PC-3 (cell line): ENCODE measurements around the gene SDSL. TPM values are rescaled to one million over a fixed set of nuclear protein-coding genes. Genes with fewer than 3 reads are reported as not detected.
A peak's percentile ranks its signal among the peaks of the same experiment; 100 is the strongest.

Experiments
- ATAC-seq: fragments of 200-7000 bp; cut with Tn5 transposase; 2 replicates; pipeline ENCODE4 v1.9.1; 2020; ENCODE audit warnings: mild to moderate bottlenecking, moderate library complexity
- BruUV-seq: library from RNA; stranded (reverse); fragments of 400-500 nt; replicated peaks from 2 replicates; lab custom pipeline; 2021; lab: Mats Ljungman, UMichigan
- CTCF ChIA-PET: fragments of 300-600 bp; sonication (Branson Sonifier 250); formaldehyde crosslinking; loops from one replicate; lab custom pipeline; 2022; ENCODE audit warnings: antibody characterized with exemption; lab: Charles Lee
- POLR2A ChIA-PET: fragments of 300-600 bp; sonication (Branson Sonifier 250); formaldehyde crosslinking; loops from one replicate; lab custom pipeline; 2022; ENCODE audit warnings: antibody characterized with exemption; ENCODE audit not compliant: unreplicated experiment; lab: Charles Lee
- DNase-seq: peaks from one replicate; pipeline ENCODE4 v3.0.0-alpha.2; 2015
- H2AFZ ChIP-seq: fragments of 300-600 bp; sonication (generic); 2 replicates; pipeline ENCODE4 v1.6.0; 2016; ENCODE audit warnings: antibody characterized with exemption, low read length
- H3F3A ChIP-seq: fragments of 300-600 bp; sonication (generic); one replicate; pipeline ENCODE4 v1.6.0; 2017; ENCODE audit warnings: antibody characterized with exemption, low read length, control low read depth, mild to moderate bottlenecking; ENCODE audit not compliant: unreplicated experiment
- H3K27ac ChIP-seq: fragments of 300-600 bp; sonication (generic); 2 replicates; pipeline ENCODE4 v1.5.1; 2016; ENCODE audit warnings: mild to moderate bottlenecking, low read length
- H3K27me3 ChIP-seq: fragments of 300-600 bp; sonication (generic); 2 replicates; pipeline ENCODE4 v1.6.1; 2016; ENCODE audit warnings: low read length, mixed read lengths
- H3K36me3 ChIP-seq: fragments of 300-600 bp; sonication (generic); 2 replicates; pipeline ENCODE4 v1.6.1; 2016; ENCODE audit warnings: low read depth, mixed run types, low read length, mixed read lengths
- H3K4me1 ChIP-seq: fragments of 300-600 bp; sonication (generic); 2 replicates; pipeline ENCODE4 v1.5.1; 2016; ENCODE audit warnings: low read length; ENCODE audit not compliant: insufficient read depth
- H3K4me2 ChIP-seq: fragments of 300-600 bp; sonication (generic); 2 replicates; pipeline ENCODE4 v1.6.0; 2016; ENCODE audit warnings: low read length
- H3K4me3 ChIP-seq: fragments of 300-600 bp; sonication (generic); 2 replicates; pipeline ENCODE4 v1.5.1; 2016; ENCODE audit warnings: mild to moderate bottlenecking, low read length, mixed read lengths
- H3K79me2 ChIP-seq: fragments of 300-600 bp; sonication (generic); 2 replicates; pipeline ENCODE4 v1.6.1; 2017; ENCODE audit warnings: low read length, mixed read lengths
- H3K9ac ChIP-seq: fragments of 300-600 bp; sonication (generic); 2 replicates; pipeline ENCODE4 v1.6.0; 2016; ENCODE audit warnings: mild to moderate bottlenecking, low read length
- H3K9me2 ChIP-seq: fragments of 300-600 bp; sonication (generic); replicated peaks from 2 replicates; pipeline ENCODE4 v1.6.1; 2016; ENCODE audit warnings: mixed run types, low read length, mixed read lengths
- H3K9me3 ChIP-seq: fragments of 300-600 bp; sonication (generic); 2 replicates; pipeline ENCODE4 v1.6.1; 2016; ENCODE audit warnings: low read length, mixed read lengths
- H4K20me1 ChIP-seq: fragments of 300-600 bp; sonication (generic); 2 replicates; pipeline ENCODE4 v1.6.1; 2016; ENCODE audit warnings: low read length, mixed read lengths
- CTCF ChIP-seq: fragments of 300-600 bp; sonication (generic); conservative IDR thresholded peaks from 2 replicates; pipeline ENCODE4 v1.5.1; 2017; ENCODE audit warnings: antibody characterized with exemption, low read depth, mild to moderate bottlenecking, low read length
- EZH2 ChIP-seq: fragments of 300-600 bp; sonication (generic); IDR thresholded peaks from one replicate; pipeline ENCODE4 v1.6.1; 2017; ENCODE audit warnings: antibody characterized with exemption, mild to moderate bottlenecking, low read length; ENCODE audit not compliant: unreplicated experiment
- EZH2phosphoT487 ChIP-seq: fragments of 300-600 bp; sonication (generic); IDR thresholded peaks from 2 replicates; pipeline ENCODE4 v1.6.1; 2018; ENCODE audit warnings: mild to moderate bottlenecking, antibody characterized with exemption, low read length, borderline replicate concordance
- intact Hi-C: fragments of 100-400 bp; cut with micrococcal nuclease; formaldehyde crosslinking; loops from 2 replicates; pipeline ENCODE4 v1.9.0; 2023
- total RNA-seq: library from RNA; depleted of rRNA; stranded (reverse); fragments of >200 nt; gene quantifications from 2 replicates; pipeline ENCODE4 v1.2.3, GENCODE V29; 2014

SDSL gene
- total RNA-seq, 1 experiment from 2014 or later = 14.0 TPM

GRCh38 chr12:113468365-113469223, 46.4 kb downstream of the SDSL start:
- no peaks in the 10 kb centered on the region for H3K36me3 ChIP-seq
- POLR2A ChIA-PET = no interaction called here
- no peak overlapping the region for H3K27ac ChIP-seq
- H4K20me1 ChIP-seq = no peaks in the 10 kb centered on the region
- H3K79me2 ChIP-seq = no peaks in the 10 kb centered on the region
- no peaks in the 10 kb centered on the region for H3K9me3 ChIP-seq
- H3K4me2 ChIP-seq = peak overlapping the region; percentile 86
- H3K9me2 ChIP-seq = no peaks in the 10 kb centered on the region
- ATAC-seq (no peak), DNase-seq (no peak)
- TF ChIP-seq EZH2 (no peak), CTCF (no peak), EZH2phosphoT487 (no peak)
- H3K4me1 ChIP-seq = peaks cover 8% of the 10 kb centered on the region; the same call in 1 of the 2 replicates
- BruUV-seq = no TSS peak
- H3K27me3 ChIP-seq = peaks cover 100% of the 10 kb centered on the region
- peak overlapping the region; percentile 65 for H3K4me3 ChIP-seq
- intact Hi-C loops = loop anchor here (10.0 kb wide), 1 partner anchor 316 kb away; no protein-coding TSS in a partner anchor
- CTCF ChIA-PET = no interaction called here
- peak overlapping the region; percentile 63 for H2AFZ ChIP-seq
- H3K9ac ChIP-seq = no peak overlapping the region
- no peaks in the 10 kb centered on the region for H3F3A ChIP-seq

- peaks cover 100% of the 10 kb centered on the region for H3K27me3 ChIP-seq
- ATAC-seq (no peak), DNase-seq (no peak)
- no peak overlapping the region for H3K4me3 ChIP-seq
- CTCF ChIA-PET = interaction anchor here (0.6 kb wide), 1 partner anchor 759 kb away, joined by 3 read pairs; no protein-coding TSS in a partner anchor
- no peaks in the 10 kb centered on the region for H3K36me3 ChIP-seq
- POLR2A ChIA-PET = no interaction called here
- H3K27ac ChIP-seq = no peak overlapping the region
- no peaks in the 10 kb centered on the region for H3K9me2 ChIP-seq
- BruUV-seq = no TSS peak
- no peaks in the 10 kb centered on the region for H3K9me3 ChIP-seq
- intact Hi-C loops = loop anchor here (10.0 kb wide), 1 partner anchor 315 kb away; no protein-coding TSS in a partner anchor
- H3F3A ChIP-seq = no peaks in the 10 kb centered on the region
- TF ChIP-seq CTCF (no peak), EZH2 (no peak), EZH2phosphoT487 (no peak)
- no peaks in the 10 kb centered on the region for H4K20me1 ChIP-seq
- H2AFZ ChIP-seq = no peak overlapping the region
- no peak overlapping the region for H3K9ac ChIP-seq
- H3K4me2 ChIP-seq = no peak overlapping the region
- no peaks in the 10 kb centered on the region for H3K79me2 ChIP-seq
- H3K4me1 ChIP-seq = peaks cover 8% of the 10 kb centered on the region; the same call in 1 of the 2 replicates
Observed at GRCh38 chr12:113469224-113469948, 47.2 kb downstream of the SDSL start.
